PFSK-1 (cell line): ENCODE measurements around the gene INIP.

Experiments used
- TAF1 ChIP-seq: IDR thresholded peaks from 2 replicates; pipeline ENCODE4 v1.6.1; 2012; ENCODE audit warnings: low read length, control low read depth, borderline replicate concordance; ENCODE audit not compliant: insufficient read depth
- TF ChIP-seq, protein P1 (sequence below), 2 experiments: IDR thresholded peaks; 2 replicates each; pipeline versions ENCODE4 v1.6.1 to v1.8.0; 2011 to 2012; ENCODE audit warnings: low read depth in 2 of 2, low read length in 2 of 2, control low read depth in 1 of 2, inconsistent platforms in 1 of 2, mild to moderate bottlenecking in 1 of 2, moderate library complexity in 1 of 2; ENCODE audit not compliant: insufficient read depth in 1 of 2

DNA sequence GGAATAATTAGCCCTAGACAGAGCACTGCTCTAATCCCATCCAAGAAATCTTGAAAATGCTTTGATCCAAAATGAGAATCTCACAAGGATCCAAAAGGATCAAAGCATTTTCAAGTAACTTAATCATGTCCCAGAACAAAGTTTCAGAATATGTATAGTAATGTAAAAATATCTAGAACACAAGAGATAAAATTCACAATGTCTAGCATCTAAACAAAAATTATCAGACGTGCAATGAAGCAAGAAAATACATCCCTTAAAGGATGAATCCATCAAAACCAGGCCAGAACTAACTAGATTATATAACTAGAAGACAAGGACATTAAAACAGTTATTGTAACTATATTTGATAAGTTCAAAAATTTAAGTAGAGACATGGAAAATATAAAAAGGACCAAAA is 69.3 kb downstream of the INIP start:
- TF ChIP-seq, protein P1, sequence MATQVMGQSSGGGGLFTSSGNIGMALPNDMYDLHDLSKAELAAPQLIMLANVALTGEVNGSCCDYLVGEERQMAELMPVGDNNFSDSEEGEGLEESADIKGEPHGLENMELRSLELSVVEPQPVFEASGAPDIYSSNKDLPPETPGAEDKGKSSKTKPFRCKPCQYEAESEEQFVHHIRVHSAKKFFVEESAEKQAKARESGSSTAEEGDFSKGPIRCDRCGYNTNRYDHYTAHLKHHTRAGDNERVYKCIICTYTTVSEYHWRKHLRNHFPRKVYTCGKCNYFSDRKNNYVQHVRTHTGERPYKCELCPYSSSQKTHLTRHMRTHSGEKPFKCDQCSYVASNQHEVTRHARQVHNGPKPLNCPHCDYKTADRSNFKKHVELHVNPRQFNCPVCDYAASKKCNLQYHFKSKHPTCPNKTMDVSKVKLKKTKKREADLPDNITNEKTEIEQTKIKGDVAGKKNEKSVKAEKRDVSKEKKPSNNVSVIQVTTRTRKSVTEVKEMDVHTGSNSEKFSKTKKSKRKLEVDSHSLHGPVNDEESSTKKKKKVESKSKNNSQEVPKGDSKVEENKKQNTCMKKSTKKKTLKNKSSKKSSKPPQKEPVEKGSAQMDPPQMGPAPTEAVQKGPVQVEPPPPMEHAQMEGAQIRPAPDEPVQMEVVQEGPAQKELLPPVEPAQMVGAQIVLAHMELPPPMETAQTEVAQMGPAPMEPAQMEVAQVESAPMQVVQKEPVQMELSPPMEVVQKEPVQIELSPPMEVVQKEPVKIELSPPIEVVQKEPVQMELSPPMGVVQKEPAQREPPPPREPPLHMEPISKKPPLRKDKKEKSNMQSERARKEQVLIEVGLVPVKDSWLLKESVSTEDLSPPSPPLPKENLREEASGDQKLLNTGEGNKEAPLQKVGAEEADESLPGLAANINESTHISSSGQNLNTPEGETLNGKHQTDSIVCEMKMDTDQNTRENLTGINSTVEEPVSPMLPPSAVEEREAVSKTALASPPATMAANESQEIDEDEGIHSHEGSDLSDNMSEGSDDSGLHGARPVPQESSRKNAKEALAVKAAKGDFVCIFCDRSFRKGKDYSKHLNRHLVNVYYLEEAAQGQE (IDR thresholded peaks at IDR 0.05; ENCODE audit: insufficient read depth in 1 of 2, low read depth in 2 of 2, low read length in 2 of 2) = no peak
- TF ChIP-seq TAF1 = no peak
